GM21528 (cell line): Measurements from ENCODE around the gene TNFRSF21.
"Not testable (repeated sequence)": the region's sequence is repeated elsewhere in the genome, so short reads cannot be mapped to it uniquely, and the experiment has no call there.

Experiments used
- ATAC-seq: cut with Tn5 transposase; IDR thresholded peaks from one replicate; pipeline ENCODE4 v1.9.1; 2021; ENCODE audit warnings: mild to moderate bottlenecking, moderate library complexity; ENCODE audit not compliant: unreplicated experiment, low FRiP score

Gene TNFRSF21

DNA sequence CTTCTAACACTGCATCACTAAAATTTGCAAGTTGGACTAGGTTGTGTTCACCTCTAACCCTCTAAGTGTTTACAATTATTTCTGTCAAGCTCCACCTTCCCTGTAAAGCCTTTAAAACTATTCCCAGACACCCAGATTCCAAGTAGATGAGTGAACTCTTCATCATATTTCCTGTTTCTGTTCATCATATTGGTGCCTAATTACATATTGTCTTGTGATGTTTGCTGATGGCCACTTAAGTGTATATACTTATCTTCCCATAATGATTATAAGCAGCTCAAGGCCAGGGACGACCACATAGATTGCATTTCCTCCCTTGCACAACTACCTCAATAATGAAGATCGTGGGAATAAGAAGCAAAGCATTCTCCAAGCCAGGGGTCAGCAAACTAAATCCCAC lies 16.8 kb downstream of the TNFRSF21 start:
- ATAC-seq, result no peak

DNA sequence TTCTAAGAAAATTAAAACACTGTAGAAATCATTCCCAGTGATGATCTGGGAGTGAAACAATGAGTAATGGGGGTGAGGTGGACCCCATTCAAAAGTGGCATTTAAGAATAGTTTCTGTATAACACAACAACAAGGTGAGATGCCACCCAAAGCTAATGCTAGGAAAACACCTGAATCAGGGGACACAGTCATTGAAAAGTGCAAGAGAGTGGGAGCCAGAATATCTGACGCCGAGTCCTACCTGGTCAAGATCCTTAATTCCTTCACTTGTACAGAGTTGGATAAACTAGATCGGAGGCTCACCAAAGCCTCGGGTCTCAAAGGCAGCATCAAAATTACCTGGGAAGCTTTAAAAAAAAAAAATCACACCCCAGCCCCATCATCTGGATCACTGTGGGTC lies 17.7 kb downstream of the TNFRSF21 start:
- ATAC-seq, result no peak

DNA sequence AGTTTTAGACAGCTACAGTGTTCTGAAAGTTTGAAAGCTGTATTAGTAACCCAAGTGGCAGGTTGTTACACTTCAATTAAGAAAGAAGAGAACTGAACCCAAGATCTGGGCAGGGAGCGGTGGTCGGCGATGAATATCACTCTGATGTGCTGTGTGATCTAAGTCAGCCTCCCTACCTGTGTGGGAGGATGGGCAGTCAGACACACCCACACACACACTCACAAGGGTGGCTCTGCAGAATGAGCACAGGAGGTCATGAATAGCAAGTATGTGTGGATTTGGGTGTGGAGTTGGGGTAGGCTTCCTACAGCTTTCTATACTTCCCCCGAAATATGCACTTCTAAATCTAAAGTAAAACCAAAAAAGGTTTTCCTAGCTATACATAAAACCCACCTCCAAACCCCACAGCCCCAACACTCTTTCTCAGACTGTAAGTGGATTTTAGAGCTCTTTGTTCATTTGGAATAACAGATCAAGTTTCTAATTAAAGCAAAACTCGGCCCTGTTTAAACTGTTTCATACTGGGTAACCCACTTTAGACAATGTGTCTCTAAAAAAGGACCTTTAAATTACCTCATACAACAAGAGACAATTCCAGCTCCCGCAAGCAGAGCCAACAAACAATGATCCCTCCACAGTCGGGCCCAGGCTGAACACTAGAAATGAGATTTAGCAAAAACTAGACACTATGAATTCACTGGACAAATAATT lies 19.4 kb downstream of the TNFRSF21 start:
- no peak for ATAC-seq

DNA sequence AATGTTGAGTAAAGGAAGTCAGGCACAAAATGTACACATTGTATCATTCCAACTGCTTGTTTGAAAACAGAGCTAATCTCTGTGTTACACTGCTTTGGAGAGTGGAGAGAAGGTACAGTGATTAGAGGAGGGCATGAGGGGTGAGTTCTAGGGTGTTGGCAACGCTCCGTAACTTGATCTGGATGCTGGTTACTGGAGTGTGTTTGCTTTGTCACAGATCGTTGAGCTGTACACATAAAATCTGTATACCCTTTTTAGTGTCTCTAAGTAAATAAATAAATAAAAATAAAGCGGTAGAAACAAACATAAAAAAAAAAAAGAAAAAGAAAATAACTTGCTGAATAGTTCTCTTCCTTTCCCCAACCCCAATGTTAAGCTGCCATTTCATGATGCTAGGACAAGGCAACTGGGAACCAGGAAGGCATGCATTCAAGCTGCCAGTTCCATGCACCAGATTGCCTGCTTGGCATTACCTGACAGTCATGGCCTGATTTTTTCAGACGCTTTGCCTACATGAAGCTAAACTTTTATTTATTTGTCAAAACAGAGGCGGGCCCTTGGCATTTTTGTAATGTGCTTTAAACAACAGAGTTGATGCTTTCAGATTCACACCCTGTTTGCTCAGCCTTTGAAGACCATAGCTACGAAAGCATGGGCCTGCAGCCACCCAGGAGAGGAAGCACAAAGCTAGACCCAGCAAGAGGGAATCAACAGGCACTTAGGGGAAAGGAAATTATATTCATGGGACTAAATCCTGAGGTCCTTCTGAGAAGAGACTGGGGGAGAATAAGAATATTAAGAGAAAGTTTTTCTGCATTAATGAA lies 21.2 kb downstream of the TNFRSF21 start:
- no peak for ATAC-seq

DNA sequence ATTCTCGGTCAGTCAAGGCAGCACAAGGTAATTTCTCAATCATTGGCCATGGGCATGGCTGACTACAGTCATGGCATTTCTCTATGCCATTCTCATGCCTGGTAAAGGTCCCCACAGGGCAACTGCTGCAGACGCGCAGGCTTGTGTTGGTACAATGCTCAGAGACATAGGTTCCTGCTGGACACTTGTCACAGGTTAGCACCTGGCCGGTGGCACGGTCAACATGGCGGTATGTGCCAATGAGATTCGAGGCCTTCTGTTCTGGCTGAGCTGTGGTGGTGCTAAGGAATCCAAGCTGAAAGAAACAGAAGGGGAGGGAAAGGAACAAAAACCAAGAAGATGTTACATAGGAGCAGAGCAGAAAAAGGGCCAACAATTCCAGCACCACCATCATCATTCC lies 23.4 kb downstream of the TNFRSF21 start:
- ATAC-seq, result no peak

DNA sequence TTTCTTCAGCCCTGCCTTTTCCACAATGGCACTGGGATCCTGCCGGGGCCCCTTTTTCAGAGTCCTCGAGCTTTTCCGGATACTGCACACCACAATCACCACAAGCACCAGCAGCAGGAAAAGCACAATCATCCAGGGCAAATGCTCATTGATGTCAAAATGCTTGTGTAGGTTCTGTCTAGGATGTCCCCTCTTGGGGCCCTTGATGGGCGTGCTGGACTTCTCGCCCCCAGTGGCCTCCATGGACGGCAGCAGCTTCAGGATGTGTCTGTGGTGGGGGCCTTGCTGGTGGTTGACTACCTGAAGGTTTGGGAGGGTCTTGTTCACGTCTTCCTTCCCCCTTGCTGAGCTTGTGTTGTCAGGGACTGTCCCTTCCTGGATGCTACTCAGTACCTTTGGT lies 25.7 kb downstream of the TNFRSF21 start:
- ATAC-seq, result no peak

DNA sequence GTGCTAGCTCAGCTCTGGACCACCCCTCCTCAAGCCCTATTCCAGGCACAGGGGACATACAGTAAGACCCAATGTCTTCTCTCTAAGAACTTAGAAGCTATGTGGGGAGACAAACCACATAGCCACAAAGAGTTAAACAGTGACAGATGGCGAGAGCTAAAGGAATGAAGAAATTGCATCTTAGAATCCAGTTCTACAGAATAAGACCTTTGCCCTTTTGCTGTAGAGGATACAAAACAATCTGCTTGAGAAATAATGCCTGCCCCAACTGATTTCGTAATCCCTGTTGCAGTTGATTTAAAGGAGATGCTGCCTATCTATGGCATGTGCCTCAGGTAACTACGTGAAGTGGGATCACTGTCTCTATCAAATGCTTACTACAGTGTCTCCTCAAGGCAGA lies 31.2 kb downstream of the TNFRSF21 start:
- ATAC-seq, result no peak

DNA sequence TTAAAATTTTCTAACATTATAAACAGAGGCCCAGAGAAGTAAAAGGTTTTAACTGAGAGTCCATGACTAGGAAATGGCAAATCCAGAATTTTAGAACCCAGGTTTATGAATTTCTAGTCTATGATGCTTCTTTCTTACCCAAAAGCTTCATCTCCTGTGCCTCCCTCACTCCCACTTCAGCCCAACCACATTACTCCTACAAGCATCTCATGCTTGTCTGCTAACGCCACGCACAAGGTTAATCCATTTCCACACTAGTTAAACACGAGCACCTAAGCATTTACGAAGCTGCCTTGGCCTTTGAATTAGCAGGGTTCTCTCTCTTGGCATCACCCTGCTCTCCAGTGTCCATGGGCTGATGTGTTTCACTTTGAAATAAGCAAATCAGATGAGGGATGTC lies 32.0 kb downstream of the TNFRSF21 start:
- no peak for ATAC-seq

DNA sequence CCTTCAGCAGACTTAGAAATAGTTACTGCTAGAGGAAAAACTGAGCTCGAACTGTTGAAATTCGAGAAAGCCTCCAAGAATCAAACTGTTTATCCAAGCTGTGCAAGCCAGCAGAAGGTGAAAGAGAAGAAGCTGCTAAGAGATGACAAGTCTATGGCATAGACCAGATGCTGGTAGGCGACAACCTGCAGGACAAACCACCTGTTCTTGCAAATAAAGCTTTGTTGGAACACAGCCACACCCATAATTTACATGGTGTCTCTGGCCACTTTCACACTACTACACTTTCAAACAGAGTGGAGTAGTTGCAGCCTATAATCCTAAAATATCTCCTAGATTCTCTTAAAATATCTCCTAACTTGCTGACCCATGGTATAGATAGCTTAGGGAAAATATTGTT lies 33.3 kb downstream of the TNFRSF21 start:
- ATAC-seq, result no peak

DNA sequence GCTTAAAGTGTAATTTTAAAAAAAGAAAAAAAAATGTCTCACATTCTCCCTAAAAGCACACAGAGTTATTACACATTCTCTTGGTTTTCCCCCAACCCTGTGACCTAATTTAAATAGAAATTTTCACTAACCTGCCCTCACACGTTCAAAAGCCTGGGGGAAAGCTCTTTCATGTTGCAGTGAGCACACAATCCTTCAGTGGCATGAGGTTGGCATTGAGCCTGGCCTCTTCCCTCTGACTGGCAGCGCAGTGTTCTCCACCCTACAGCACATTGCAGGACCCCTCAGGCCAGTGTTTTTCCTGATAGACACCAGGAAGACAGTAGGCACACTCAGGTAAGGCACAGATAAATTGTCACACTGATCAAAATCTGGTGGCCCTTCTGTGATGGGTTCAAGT lies 34.1 kb downstream of the TNFRSF21 start:
- no peak for ATAC-seq

DNA sequence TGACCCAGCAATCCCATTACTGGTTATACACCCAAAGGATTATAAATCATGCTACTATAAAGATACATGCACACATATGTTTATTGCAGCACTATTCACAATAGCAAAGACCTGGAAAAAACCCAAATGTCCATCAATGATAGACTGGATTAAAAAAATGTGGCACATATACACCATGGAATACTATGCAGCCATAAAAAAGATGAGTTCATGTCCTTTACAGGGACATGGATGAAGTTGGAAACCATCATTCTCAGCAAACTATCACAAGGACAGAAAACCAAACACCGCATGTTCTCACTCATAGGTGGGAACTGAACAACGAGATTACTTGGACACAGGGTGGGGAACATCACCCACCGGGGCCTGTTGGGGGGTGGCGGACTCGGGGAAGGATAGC lies 34.6 kb downstream of the TNFRSF21 start:
- ATAC-seq, result not testable (repeated sequence)

DNA sequence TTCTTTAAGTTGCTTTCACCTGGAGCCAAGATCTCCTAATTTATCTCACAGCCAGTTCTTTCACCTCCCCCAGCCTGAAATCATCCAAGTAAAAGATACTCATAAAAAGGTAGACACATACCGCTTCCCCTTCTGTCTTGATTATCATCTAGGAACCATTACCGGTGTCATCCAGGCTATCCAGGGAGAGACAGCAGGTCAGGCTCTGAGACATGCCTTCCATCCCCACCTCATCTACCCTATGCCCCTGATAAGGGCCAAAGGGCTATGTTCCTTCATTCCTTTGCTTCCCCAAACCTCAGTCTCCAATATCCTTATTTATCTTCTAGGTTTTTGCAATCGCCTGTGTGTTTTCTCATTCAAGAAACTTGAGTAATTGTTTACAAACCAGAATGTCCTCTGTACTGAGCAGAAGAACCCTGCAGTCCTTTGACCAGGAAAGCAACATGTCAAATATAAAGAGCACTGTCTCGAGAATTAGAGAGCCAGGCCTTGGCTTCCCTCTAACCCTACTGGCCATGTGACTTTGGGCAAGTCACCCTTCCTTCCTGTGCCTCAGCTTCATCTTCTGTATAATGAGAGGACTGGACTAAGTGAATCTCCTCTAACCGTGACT lies 41.0 kb downstream of the TNFRSF21 start:
- ATAC-seq, result no peak

DNA sequence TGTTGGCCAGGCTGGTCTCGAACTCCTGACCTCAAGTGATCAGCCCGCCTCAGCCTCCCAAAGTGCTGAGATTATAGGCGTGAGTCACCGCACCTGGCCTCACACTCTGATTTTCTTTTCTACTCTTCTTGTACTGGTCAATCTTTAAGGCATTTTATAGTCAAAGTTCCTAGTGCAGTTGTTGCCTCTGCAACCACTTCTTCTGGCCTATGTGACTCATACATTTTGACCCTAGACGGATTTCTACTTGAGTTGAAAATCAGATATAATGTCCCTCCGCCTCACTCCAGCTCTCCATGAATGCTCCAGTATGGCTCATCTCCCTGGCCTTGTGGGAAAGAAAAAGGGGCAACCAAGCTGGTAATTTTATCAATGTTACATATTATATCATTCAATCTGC lies 42.4 kb downstream of the TNFRSF21 start:
- ATAC-seq, result no peak

DNA sequence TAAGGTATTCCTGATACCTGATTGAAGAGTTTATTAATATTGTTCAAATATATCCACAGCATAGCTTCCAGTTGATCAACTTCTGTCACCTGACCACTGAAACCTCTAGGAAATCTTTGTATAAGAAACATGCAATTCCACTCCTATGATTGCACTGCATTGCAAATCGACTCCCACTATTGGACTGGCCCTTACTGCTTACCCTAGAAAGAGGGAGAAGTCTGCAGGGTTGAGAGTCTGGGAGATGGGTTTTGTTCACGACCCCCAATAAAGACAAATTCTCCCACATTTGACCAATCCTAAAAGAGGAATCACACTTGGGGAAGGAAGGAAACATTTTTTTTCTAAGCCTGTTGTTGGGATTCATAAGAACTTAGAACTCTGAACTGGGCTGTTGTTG lies 43.7 kb downstream of the TNFRSF21 start:
- no peak for ATAC-seq

DNA sequence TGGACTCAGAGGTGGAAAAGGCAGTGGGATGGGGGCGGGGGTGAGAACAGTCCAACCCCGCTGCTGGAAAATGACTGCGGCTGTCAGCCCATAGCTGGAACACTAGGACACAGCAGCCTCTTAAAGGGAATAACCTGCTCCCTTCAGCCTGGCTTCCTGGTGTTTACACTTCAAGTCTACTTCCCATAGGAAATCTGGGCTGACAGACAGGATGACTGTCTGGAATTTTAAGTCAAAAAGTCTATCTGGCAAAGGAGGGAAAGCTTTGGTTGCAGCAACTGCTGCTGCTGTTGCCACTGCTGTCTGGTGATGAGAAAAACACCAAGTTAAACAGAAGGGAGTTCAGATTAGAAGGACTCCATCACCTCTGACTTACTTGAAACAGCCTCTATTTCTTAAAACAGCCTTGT lies 44.9 kb downstream of the TNFRSF21 start:
- no peak for ATAC-seq

DNA sequence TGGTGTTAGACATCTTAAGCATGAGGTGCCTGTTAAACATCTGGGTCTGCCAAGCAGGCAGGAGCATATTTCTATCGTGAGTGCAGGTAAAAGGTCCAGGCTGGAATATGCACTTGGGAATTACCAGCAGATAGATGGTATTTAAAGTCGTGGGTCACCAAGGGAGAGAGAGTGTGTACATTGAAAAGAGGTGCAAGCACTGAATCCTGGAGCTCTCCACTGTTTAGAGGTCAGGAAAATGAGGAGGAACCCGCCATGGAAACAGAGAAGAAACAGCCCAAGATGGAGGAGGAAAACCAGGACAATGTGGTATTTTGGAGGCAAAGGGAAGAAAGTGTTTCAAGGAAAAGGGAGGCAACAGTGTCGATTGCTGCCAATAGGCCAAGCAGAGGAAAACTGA lies 46.4 kb downstream of the TNFRSF21 start:
- ATAC-seq, result no peak

DNA sequence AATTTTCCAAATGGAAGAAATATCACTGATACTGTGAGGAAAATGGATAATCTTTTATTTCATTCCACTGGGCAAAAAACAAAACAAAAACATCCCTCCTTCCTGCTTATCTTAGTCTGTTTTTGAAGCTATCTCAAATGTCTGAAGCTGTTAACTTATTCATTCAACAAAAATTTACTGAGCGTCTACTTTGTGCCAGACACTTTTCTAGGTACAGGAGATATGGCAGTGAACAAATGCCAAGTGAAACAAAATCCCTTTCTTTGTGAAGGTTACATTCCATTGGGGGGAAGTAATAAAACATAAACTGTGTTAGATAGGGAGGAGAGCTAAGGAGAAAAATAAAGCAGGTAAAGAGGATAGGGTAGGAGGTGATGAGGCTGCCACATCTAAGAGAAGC lies 47.5 kb downstream of the TNFRSF21 start:
- no peak for ATAC-seq

DNA sequence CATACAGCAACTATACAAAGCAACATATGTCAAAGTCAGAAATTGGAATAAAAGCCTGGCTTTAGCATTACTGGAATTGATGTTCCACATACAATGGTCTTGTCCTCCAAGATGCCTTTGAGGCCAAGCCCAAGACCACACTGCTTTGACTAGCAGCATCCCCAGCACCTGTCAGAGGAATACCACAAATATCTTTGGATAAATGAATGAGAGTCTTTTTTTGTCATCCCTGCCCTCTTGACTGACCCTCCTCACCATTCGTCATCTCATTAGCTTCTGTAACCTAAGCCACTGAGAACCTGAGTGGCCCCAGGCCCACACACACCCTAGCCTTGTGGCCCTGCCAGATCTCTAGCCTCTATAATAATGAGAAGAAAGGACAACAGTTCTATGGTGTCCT lies 48.5 kb downstream of the TNFRSF21 start:
- no peak for ATAC-seq

DNA sequence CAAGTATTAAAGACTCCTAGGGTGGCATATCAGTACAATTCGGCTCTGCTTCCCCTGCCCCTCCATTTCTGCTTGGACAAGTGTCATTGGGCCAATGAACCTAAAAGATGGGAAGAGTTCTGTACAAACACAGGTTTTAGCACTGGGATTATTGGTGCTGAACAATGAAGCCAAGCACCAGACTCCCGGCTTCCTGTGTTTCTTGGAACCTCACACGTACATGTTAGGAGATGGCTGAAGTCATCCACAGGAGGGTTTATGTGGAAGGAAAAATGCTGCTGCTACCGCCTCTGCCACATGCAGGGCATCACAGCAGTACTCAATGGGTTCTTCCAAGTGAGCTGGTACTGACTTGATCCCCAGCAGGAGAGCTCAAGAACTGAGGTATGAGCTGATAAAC lies 49.7 kb downstream of the TNFRSF21 start:
- ATAC-seq, result no peak

DNA sequence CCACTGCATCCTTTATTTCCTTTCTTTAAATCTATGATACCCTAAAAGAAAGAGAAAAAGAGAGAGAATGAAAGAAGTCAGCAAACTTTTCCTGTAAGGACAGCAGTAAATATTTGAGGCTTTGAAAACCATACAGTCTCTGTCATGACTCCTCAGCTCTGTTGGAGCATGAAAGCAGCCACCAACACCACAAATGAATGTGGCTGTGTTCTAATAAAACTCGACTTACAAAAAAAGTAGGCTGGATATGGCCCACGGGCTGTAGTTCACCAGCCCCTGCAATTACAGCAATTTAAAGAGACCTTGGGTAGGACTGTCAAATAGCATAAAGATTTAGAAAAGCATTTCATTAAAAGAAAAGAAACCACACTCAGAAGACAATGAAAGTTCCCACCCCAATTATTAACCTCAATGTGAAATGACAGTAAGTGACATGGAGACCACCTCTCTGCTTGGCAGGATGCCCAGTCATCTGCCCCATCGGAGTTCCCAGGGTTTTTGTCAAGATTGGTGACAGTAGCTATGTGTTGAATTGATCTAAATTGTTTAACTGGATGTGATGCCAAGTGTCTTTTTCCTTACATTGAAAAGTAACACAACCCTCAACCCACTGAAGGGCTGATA lies 50.9 kb downstream of the TNFRSF21 start:
- ATAC-seq, result no peak

DNA sequence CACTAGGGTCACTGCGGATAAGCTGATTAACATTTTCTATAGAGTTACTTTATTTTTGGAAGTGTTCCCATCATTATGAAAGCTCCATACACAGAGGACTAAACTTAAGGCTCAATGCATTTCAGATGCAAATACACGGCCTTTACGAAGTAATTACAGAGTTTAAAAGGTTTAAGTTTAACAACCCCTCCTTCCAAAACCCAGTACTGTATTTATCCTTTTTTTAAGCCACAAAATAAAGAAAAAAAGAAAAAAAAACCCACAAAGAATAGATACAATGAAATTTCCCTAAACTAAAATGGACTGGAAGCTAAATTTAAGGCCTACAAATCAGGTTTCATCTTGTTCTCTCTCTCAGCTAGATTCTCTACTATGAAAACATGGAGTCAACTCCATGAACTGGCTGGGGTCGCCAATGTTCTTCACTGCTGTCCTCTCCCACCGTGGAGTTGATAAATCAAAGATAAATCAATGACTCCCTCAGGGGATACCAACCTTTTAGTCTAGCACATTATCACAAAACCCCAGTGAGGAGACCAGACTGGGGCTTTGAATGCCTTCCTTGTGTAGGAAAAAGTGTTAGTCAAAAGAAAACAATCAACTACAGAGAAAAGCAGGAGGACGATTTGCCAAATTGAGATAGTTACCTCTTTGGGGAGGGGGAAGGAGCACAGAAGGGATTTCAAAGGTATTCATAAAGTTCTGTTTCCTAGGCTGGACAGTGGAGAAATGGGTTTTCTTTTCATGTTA lies 52.5 kb downstream of the TNFRSF21 start:
- ATAC-seq, result no peak
